ENCODE results near the gene TBC1D24.

DNA sequence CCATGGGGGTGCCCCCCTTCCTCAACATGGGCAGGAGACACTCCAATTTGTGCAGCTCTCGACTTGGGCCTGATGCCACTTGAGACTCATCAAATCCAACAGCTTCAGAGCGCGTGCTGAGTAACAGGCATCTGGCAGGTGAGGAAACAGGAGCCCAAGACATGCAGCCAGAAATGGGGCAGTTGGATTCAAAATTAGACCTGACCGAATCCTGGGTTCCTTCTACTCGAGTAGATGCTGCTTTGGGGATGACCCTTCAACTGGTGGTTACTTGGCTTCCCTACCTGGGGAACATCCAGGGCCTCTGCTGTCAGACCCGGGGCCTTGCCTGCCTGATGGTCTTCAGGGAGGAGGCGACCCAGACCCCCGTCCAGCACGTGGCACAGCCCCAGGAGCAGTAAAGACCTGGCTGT is 4.3 kb upstream of the TBC1D24 start:
- TF ChIP-seq, protein P1, sequence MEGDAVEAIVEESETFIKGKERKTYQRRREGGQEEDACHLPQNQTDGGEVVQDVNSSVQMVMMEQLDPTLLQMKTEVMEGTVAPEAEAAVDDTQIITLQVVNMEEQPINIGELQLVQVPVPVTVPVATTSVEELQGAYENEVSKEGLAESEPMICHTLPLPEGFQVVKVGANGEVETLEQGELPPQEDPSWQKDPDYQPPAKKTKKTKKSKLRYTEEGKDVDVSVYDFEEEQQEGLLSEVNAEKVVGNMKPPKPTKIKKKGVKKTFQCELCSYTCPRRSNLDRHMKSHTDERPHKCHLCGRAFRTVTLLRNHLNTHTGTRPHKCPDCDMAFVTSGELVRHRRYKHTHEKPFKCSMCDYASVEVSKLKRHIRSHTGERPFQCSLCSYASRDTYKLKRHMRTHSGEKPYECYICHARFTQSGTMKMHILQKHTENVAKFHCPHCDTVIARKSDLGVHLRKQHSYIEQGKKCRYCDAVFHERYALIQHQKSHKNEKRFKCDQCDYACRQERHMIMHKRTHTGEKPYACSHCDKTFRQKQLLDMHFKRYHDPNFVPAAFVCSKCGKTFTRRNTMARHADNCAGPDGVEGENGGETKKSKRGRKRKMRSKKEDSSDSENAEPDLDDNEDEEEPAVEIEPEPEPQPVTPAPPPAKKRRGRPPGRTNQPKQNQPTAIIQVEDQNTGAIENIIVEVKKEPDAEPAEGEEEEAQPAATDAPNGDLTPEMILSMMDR (IDR thresholded peaks at IDR 0.05): no peak
- TF ChIP-seq POLR2A (IDR thresholded peaks at IDR 0.05): no peak

All from heart left ventricle (tissue), 13 donors.